IMR-90 (cell line): ENCODE measurements around the gene POGK. TPM values are rescaled to one million over a fixed set of nuclear protein-coding genes. Genes with fewer than 3 reads are reported as not detected.

ENCODE experiments used
- ATAC-seq: fragments of 200-7000 bp; cut with Tn5 transposase; 2 replicates; pipeline ENCODE4 v1.9.1; 2020; ENCODE audit warnings: low read depth, mild to moderate bottlenecking, moderate library complexity
- BruUV-seq: library from RNA; stranded (reverse); fragments of 400-500 nt; replicated peaks from 2 replicates; lab custom pipeline; 2021; lab: Mats Ljungman, UMichigan
- CTCF ChIA-PET: fragments of 300-600 bp; formaldehyde crosslinking; extraction: SDS; loops from one replicate; lab custom pipeline; 2021; ENCODE audit warnings: antibody characterized with exemption; lab: Yijun Ruan, JAX
- POLR2A ChIA-PET: fragments of 300-600 bp; sonication (Branson Sonifier 250); formaldehyde crosslinking; loops from one replicate; lab custom pipeline; 2022; ENCODE audit warnings: antibody characterized with exemption; ENCODE audit not compliant: unreplicated experiment; lab: Charles Lee
- DNase-seq: peaks from one replicate; pipeline ENCODE4 v3.0.0; 2013
- H2AFZ ChIP-seq: replicated peaks from 2 replicates; pipeline ENCODE3; 2013; ENCODE audit warnings: low read length, mild to moderate bottlenecking; ENCODE audit not compliant: poor library complexity
- H2AK5ac ChIP-seq: 2 replicates; pipeline ENCODE4 v1.6.1; 2013; ENCODE audit warnings: low read depth, low read length, inconsistent platforms
- H2AK9ac ChIP-seq: replicated peaks from 2 replicates; pipeline ENCODE3; 2013; ENCODE audit warnings: mild to moderate bottlenecking, low read depth, low read length, moderate library complexity; ENCODE audit not compliant: poor library complexity
- H2BK120ac ChIP-seq: 2 replicates; pipeline ENCODE4 v1.6.1; 2013; ENCODE audit warnings: low read depth, low read length, inconsistent platforms
- H2BK15ac ChIP-seq: 3 replicates; pipeline ENCODE4 v1.6.1; 2013; ENCODE audit warnings: low read depth, low read length, inconsistent platforms
- H2BK20ac ChIP-seq: 2 replicates; pipeline ENCODE4 v1.6.1; 2013; ENCODE audit warnings: low read depth, mild to moderate bottlenecking, inconsistent platforms, low read length, moderate library complexity
- H2BK5ac ChIP-seq: 2 replicates; pipeline ENCODE4 v1.6.1; 2013; ENCODE audit warnings: mild to moderate bottlenecking, low read depth, low read length, inconsistent platforms; ENCODE audit not compliant: poor library complexity, severe bottlenecking
- H3K14ac ChIP-seq: replicated peaks from 2 replicates; pipeline ENCODE4 v1.6.1; 2013; ENCODE audit warnings: low read depth, low read length, inconsistent platforms
- H3K18ac ChIP-seq: 2 replicates; pipeline ENCODE4 v1.6.1; 2013; ENCODE audit warnings: low read depth, low read length, control low read depth
- H3K23ac ChIP-seq: 2 replicates; pipeline ENCODE4 v1.6.1; 2013; ENCODE audit warnings: low read depth, low read length, inconsistent platforms
- H3K27ac ChIP-seq: 2 replicates; pipeline ENCODE4 v1.5.1; 2013; ENCODE audit warnings: mild to moderate bottlenecking, control low read depth, low read length; ENCODE audit not compliant: insufficient read depth
- H3K27me3 ChIP-seq: 2 replicates; pipeline ENCODE4 v1.6.1; 2013; ENCODE audit warnings: low read length; ENCODE audit not compliant: control insufficient read depth, insufficient read depth
- H3K36me3 ChIP-seq: 2 replicates; pipeline ENCODE4 v1.6.1; 2013; ENCODE audit warnings: low read length, mixed read lengths; ENCODE audit not compliant: control insufficient read depth, insufficient read depth
- H3K4ac ChIP-seq: 2 replicates; pipeline ENCODE4 v1.6.1; 2013; ENCODE audit warnings: low read depth, low read length, inconsistent platforms
- H3K4me1 ChIP-seq: 2 replicates; pipeline ENCODE4 v1.6.1; 2013; ENCODE audit warnings: low read length, mixed read lengths; ENCODE audit not compliant: control insufficient read depth, insufficient read depth
- H3K4me2 ChIP-seq: 2 replicates; pipeline ENCODE4 v1.6.1; 2013; ENCODE audit warnings: low read depth, mild to moderate bottlenecking, control low read depth, low read length, moderate library complexity
- H3K4me3 ChIP-seq: 2 replicates; pipeline ENCODE4 v1.5.1; 2013; ENCODE audit warnings: low read depth, mild to moderate bottlenecking, control low read depth, low read length, moderate library complexity; ENCODE audit not compliant: insufficient read depth
- H3K56ac ChIP-seq: 2 replicates; pipeline ENCODE4 v1.6.1; 2013; ENCODE audit warnings: low read length, inconsistent platforms; ENCODE audit not compliant: insufficient read depth; ENCODE audit errors: extremely low read depth
- H3K79me1 ChIP-seq, 2 experiments: 2 replicates each; pipeline ENCODE4 v1.6.1; 2013; ENCODE audit warnings: low read length in 2 of 2, inconsistent platforms in 1 of 2, low read depth in 1 of 2
- H3K9ac ChIP-seq: 2 replicates; pipeline ENCODE4 v1.6.1; 2013; ENCODE audit warnings: low read depth, low read length, control low read depth
- H3K9me1 ChIP-seq: 2 replicates; pipeline ENCODE4 v1.6.1; 2013; ENCODE audit warnings: low read length, inconsistent platforms; ENCODE audit not compliant: insufficient read depth
- H3K9me3 ChIP-seq: 2 replicates; pipeline ENCODE4 v1.6.1; 2013; ENCODE audit warnings: low read length; ENCODE audit not compliant: control insufficient read depth, insufficient read depth
- H4K20me1 ChIP-seq: 2 replicates; pipeline ENCODE4 v1.6.1; 2013; ENCODE audit warnings: low read length, inconsistent platforms; ENCODE audit not compliant: insufficient read depth
- H4K5ac ChIP-seq: 2 replicates; pipeline ENCODE4 v1.6.1; 2013; ENCODE audit warnings: mild to moderate bottlenecking, low read depth, low read length, control low read depth
- H4K8ac ChIP-seq, 2 experiments: 2 replicates each; pipeline ENCODE4 v1.6.1; 2013; ENCODE audit warnings: low read depth in 2 of 2, low read length in 2 of 2, control low read depth in 1 of 2, inconsistent platforms in 1 of 2
- H4K91ac ChIP-seq: 2 replicates; pipeline ENCODE4 v1.6.1; 2013; ENCODE audit warnings: low read depth, low read length, inconsistent platforms; ENCODE audit not compliant: insufficient read depth
- BHLHE40 ChIP-seq: fragments of 150-350 bp; IDR thresholded peaks from 2 replicates; pipeline ENCODE4 v1.6.1; 2016; ENCODE audit warnings: mild to moderate bottlenecking, low read depth, low read length
- CHD1 ChIP-seq: IDR thresholded peaks from 2 replicates; pipeline ENCODE4 v1.6.1; 2012; ENCODE audit warnings: low read depth, low read length, improper control_type of control experiment
- CTCF ChIP-seq: conservative IDR thresholded peaks from 2 replicates; pipeline ENCODE4 v1.5.1; 2012; ENCODE audit warnings: mild to moderate bottlenecking, low read depth, low read length, improper control_type of control experiment
- FOS ChIP-seq: fragments of 150-350 bp; IDR thresholded peaks from 2 replicates; pipeline ENCODE4 v1.6.1; 2016; ENCODE audit warnings: low read depth, low read length
- NFE2L2 ChIP-seq: fragments of 150-350 bp; IDR thresholded peaks from 2 replicates; pipeline ENCODE4 v1.6.1; 2016; ENCODE audit warnings: low read depth, mild to moderate bottlenecking, low read length
- POLR2A ChIP-seq: IDR thresholded peaks from 2 replicates; pipeline ENCODE4 v1.6.1; 2012; ENCODE audit warnings: mild to moderate bottlenecking, low read depth, low read length
- RCOR1 ChIP-seq: IDR thresholded peaks from 2 replicates; pipeline ENCODE4 v1.6.1; 2012; ENCODE audit warnings: mild to moderate bottlenecking, low read length, improper control_type of control experiment; ENCODE audit not compliant: insufficient replicate concordance
- RFX5 ChIP-seq: IDR thresholded peaks from 2 replicates; pipeline ENCODE4 v1.8.0; 2012; ENCODE audit warnings: low read depth, mild to moderate bottlenecking, low read length, moderate library complexity
- SMC3 ChIP-seq: fragments of 150-350 bp; IDR thresholded peaks from 2 replicates; pipeline ENCODE4 v1.6.1; 2016; ENCODE audit warnings: low read depth, mild to moderate bottlenecking, antibody characterized with exemption, low read length, moderate library complexity
- WGBS, 2 experiments: methylation state at CpG; one replicate each; pipeline versions ENCODE4 v1.1.5 to v1.1.7; 2013; ENCODE audit warnings: missing lambda C conversion rate in 2 of 2; ENCODE audit not compliant: insufficient read length in 1 of 2; ENCODE audit errors: extremely low coverage in 2 of 2; 5-methylcytosine and 5-hydroxymethylcytosine counted together
- dilution Hi-C: fragments of 300-500 bp; cut with HindIII; formaldehyde crosslinking; loops from one replicate; pipeline ENCODE4 v1.14.3; 2018; ENCODE audit warnings: low sequenced_read_pairs; ENCODE audit not compliant: unreplicated experiment
- in situ Hi-C: fragments of 300-500 bp; cut with MboI; formaldehyde crosslinking; loops from 3 replicates; pipeline ENCODE4 v1.14.3; 2019; ENCODE audit warnings: low sequenced_read_pairs, inconsistent platforms, mixed read lengths
- intact Hi-C: fragments of 100-400 bp; cut with micrococcal nuclease; formaldehyde crosslinking; loops from 2 replicates; pipeline ENCODE4 v1.10.0; 2022
- polyA plus RNA-seq, 3 experiments: library from polyadenylated mRNA; depleted of rRNA; stranded (reverse); fragments of >200 nt; gene quantifications; 2 replicates each; pipeline ENCODE4 v1.2.3, GENCODE V29; 2012; ENCODE audit warnings: low replicate concordance in 1 of 3
- total RNA-seq: library from RNA; depleted of rRNA; stranded (reverse); fragments of >200 nt; gene quantifications from 2 replicates; pipeline ENCODE4 v1.2.3, GENCODE V29; 2012
- TF ChIP-seq, protein P1 (sequence below): fragments of 150-350 bp; IDR thresholded peaks from 2 replicates; pipeline ENCODE4 v1.6.1; 2017; ENCODE audit warnings: mild to moderate bottlenecking, antibody characterized with exemption, low read length, low read depth
- TF ChIP-seq, protein P2 (sequence below): fragments of 150-350 bp; IDR thresholded peaks from 2 replicates; pipeline ENCODE4 v1.6.1; 2016; ENCODE audit warnings: low read depth, mild to moderate bottlenecking, low read length, moderate library complexity, borderline replicate concordance

POGK gene
- total and polyA plus RNA-seq, 2 of the 4 experiments (the other 2 are of a cell fraction) = 11.3 to 25.6 TPM

DNA sequence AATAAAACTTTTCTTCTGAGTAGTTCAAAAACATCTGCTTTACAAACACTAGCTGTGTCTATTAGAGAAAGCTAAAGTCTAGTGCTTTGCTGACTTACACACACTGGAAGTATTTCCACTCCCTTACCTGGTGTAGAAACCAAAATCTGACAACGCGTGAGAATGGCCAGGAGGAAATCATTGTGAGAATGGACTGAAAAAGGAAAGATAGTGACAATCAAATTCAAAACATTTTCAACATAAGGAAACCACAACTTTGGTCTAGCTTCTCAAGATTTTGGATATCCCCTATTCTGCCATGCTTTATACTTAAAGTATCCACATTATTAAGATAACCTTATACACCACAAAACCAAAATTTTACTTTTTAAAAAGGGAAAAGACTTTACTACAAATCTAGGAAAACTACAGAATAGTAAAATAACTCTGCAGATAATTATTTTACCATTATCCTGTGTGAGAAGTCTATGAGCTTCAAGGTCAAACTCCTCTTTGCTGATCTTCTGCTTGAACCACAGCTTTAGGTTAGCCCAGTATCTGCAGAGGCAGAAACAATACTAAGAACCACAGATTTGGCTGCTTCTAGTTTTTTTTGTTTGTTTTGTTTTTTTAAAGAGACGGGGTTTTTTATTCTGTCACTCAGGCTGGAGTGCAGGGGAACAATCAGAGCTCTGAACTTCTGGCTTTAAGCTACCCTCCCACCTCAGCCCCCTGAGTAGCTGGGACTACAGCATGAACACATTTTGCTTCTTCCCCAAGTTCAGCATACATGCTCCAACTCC lies 30.2 kb downstream of the POGK start:
- WGBS, 2 experiments = no CpG with 5 or more reads among the region's 3 CpGs
- no peak overlapping the region for H3K18ac ChIP-seq
- H4K91ac ChIP-seq = no peak overlapping the region
- H3K27me3 ChIP-seq = no peaks in the 10 kb centered on the region
- no peaks in the 10 kb centered on the region for H3K9me3 ChIP-seq
- H3K36me3 ChIP-seq = peaks cover 13% of the 10 kb centered on the region
- H2BK5ac ChIP-seq = no peak overlapping the region
- TF ChIP-seq RCOR1 (no peak), NFE2L2 (no peak), CHD1 (no peak), CTCF (no peak), RFX5 (no peak), FOS (no peak), POLR2A (no peak), SMC3 (no peak), BHLHE40 (no peak)
- TF ChIP-seq, protein P1, sequence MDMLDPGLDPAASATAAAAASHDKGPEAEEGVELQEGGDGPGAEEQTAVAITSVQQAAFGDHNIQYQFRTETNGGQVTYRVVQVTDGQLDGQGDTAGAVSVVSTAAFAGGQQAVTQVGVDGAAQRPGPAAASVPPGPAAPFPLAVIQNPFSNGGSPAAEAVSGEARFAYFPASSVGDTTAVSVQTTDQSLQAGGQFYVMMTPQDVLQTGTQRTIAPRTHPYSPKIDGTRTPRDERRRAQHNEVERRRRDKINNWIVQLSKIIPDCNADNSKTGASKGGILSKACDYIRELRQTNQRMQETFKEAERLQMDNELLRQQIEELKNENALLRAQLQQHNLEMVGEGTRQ = no peak
- TF ChIP-seq, protein P2, sequence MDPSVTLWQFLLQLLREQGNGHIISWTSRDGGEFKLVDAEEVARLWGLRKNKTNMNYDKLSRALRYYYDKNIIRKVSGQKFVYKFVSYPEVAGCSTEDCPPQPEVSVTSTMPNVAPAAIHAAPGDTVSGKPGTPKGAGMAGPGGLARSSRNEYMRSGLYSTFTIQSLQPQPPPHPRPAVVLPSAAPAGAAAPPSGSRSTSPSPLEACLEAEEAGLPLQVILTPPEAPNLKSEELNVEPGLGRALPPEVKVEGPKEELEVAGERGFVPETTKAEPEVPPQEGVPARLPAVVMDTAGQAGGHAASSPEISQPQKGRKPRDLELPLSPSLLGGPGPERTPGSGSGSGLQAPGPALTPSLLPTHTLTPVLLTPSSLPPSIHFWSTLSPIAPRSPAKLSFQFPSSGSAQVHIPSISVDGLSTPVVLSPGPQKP = no peak
- ATAC-seq (no peak), DNase-seq (no peak)
- H4K8ac ChIP-seq = no peak overlapping the region
- POLR2A ChIA-PET = no interaction called here
- no peak overlapping the region for H2BK20ac ChIP-seq
- H2AFZ ChIP-seq = no peak overlapping the region
- no peaks in the 10 kb centered on the region for H3K4me1 ChIP-seq
- CTCF ChIA-PET = interaction anchor here (0.8 kb wide), 1 partner anchor 695 kb away, joined by 3 read pairs; no protein-coding TSS in a partner anchor
- in situ Hi-C loops (no loop called here), dilution Hi-C loops (no loop called here), intact Hi-C loops (no loop called here)
- peaks cover 3% of the 10 kb centered on the region; the same call in 1 of the 2 replicates for H3K9me1 ChIP-seq
- no peak overlapping the region for H3K4me3 ChIP-seq
- no peak overlapping the region for H3K14ac ChIP-seq
- H3K9ac ChIP-seq = no peak overlapping the region
- no peak overlapping the region for H2AK5ac ChIP-seq
- no peak overlapping the region for H2BK120ac ChIP-seq
- H3K4me2 ChIP-seq = no peak overlapping the region
- H3K23ac ChIP-seq = no peak overlapping the region
- no peak overlapping the region for H3K4ac ChIP-seq
- H4K20me1 ChIP-seq = no peaks in the 10 kb centered on the region; the same call in none of the 2 replicates
- H3K27ac ChIP-seq = no peak overlapping the region
- H2BK15ac ChIP-seq = no peak overlapping the region
- no TSS peak for BruUV-seq
- peaks cover 30% of the 10 kb centered on the region in 2 experiments for H3K79me1 ChIP-seq
- H3K56ac ChIP-seq = no peak overlapping the region
- H4K5ac ChIP-seq = no peak overlapping the region
- H2AK9ac ChIP-seq = no peak overlapping the region
